SK-N-SH treated with all-trans-retinoic acid at 6 μM for 48 hours (cell line): ENCODE measurements around the gene ILKAP.

Experiments
- ATAC-seq: fragments of 200-7000 bp; cut with Tn5 transposase; 3 replicates; pipeline ENCODE4 v1.9.1; 2020; ENCODE audit warnings: mild to moderate bottlenecking, moderate library complexity
- ARNTL ChIP-seq: fragments of 450-650 bp; formaldehyde crosslinking; IDR thresholded peaks from 2 replicates; pipeline ENCODE4 v1.5.0; 2020; ENCODE audit warnings: low read depth, mild to moderate bottlenecking, moderate library complexity, borderline replicate concordance
- TOX ChIP-seq: fragments of 250-450 bp; sonication (Bioruptor Pico); IDR thresholded peaks from 2 replicates; pipeline ENCODE4 v1.8.0; 2021; ENCODE audit warnings: mild to moderate bottlenecking, moderate library complexity, borderline replicate concordance
- ZFP3 ChIP-seq: fragments of 250-450 bp; sonication (Bioruptor Pico); IDR thresholded peaks from 2 replicates; pipeline ENCODE4 v1.5.0; 2020; ENCODE audit warnings: mild to moderate bottlenecking, moderate library complexity
- ZNF8 ChIP-seq: fragments of 450-650 bp; formaldehyde crosslinking; IDR thresholded peaks from 2 replicates; pipeline ENCODE4 v1.5.0; 2020; ENCODE audit warnings: mild to moderate bottlenecking, moderate library complexity

Gene ILKAP

DNA sequence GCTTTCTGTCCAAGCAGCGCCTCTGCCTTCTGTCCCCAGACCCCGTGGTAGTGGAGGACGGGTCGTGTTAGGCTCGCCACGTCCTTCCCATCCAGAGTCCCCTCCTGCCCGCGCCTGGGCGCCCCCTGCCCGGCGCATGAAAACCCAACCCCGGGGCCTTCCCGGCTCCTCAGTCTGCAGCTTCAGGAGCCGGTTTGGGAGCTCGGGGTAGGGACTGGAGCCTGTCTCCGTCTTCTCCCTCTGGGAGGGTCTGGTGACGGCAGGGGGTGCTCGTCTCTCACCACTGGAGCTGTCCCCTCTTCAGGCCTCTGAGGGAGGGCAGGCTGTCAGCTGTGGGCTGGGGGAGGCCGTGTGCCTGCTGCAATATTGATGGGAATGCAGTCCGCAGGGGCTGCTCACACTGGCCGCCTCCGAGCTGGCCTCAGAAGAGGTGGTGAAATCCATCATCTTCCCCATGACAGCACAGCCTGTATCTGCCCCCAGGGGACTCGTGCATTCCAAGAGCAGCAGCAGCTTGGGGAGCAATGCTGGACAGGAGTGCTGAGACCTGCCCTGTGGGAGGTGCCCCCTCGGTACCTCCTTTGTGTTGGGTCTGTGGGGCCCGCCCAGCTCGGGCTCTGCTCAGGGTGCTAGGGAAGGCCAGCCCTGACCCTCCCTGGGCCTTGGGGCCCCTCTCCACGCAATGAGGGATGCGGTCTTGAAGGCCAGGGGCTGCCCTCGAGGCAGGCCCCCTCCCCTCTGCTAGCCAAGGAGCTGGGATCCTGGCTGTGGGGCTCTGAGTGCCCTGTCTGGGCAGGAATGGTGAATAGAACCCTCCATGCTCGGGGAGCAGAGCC lies 82.8 kb downstream of the ILKAP start:
- ATAC-seq: peak; percentile 45
- TF ChIP-seq ARNTL (CRISPR knock-in tag) (no peak), ZFP3 (CRISPR knock-in tag) (no peak), TOX (CRISPR knock-in tag) (no peak), ZNF8 (no peak)
- TF ChIP-seq, all 23 proteins: peak for 0
